GM19395 (cell line): Measurements from ENCODE around the gene SNTG2.
A peak's percentile ranks its signal among the peaks of the same experiment; 100 is the strongest.

Experiments
- ATAC-seq: cut with Tn5 transposase; IDR thresholded peaks from one replicate; pipeline ENCODE4 v1.9.1; 2021; ENCODE audit warnings: mild to moderate bottlenecking, moderate library complexity; ENCODE audit not compliant: unreplicated experiment

SNTG2 gene

GRCh38 chr2:987789-988188 lies 37.1 kb downstream of the SNTG2 start:
- ATAC-seq = no peak

- ATAC-seq = no peak
These were observed 39.3 kb downstream of the SNTG2 start for GRCh38 chr2:989781-990467.

- ATAC-seq = no peak
These were observed 40.3 kb downstream of the SNTG2 start for GRCh38 chr2:990970-991369.

- no peak for ATAC-seq
These were observed 51.7 kb downstream of the SNTG2 start for GRCh38 chr2:1002350-1002749.

- no peak for ATAC-seq
These were observed 53.7 kb downstream of the SNTG2 start for GRCh38 chr2:1004398-1004797.

GRCh38 chr2:1010415-1010930 lies 59.8 kb downstream of the SNTG2 start:
- ATAC-seq = no peak

GRCh38 chr2:1011006-1011405 lies 60.4 kb downstream of the SNTG2 start:
- no peak for ATAC-seq

- no peak for ATAC-seq
These were observed 61.3 kb downstream of the SNTG2 start for GRCh38 chr2:1011985-1012384.

GRCh38 chr2:1014802-1015201 lies 64.2 kb downstream of the SNTG2 start:
- no peak for ATAC-seq

GRCh38 chr2:1016500-1016899 lies 65.9 kb downstream of the SNTG2 start:
- ATAC-seq = no peak

GRCh38 chr2:1017827-1018226 lies 67.2 kb downstream of the SNTG2 start:
- ATAC-seq = no peak

- no peak for ATAC-seq
These were observed 69.6 kb downstream of the SNTG2 start for GRCh38 chr2:1020206-1020605.

- ATAC-seq = no peak
These were observed 71.5 kb downstream of the SNTG2 start for GRCh38 chr2:1022178-1022577.

- ATAC-seq = no peak
These were observed 74.3 kb downstream of the SNTG2 start for GRCh38 chr2:1024981-1025380.

GRCh38 chr2:1026141-1026540 lies 75.5 kb downstream of the SNTG2 start:
- ATAC-seq = no peak

- no peak for ATAC-seq
These were observed 78.2 kb downstream of the SNTG2 start for GRCh38 chr2:1028831-1029230.

GRCh38 chr2:1032030-1032429 lies 81.4 kb downstream of the SNTG2 start:
- ATAC-seq = no peak

GRCh38 chr2:1033069-1033468 lies 82.4 kb downstream of the SNTG2 start:
- ATAC-seq = no peak

- ATAC-seq = no peak
These were observed 86.4 kb downstream of the SNTG2 start for GRCh38 chr2:1037066-1037465.

- no peak for ATAC-seq
These were observed 88.9 kb downstream of the SNTG2 start for GRCh38 chr2:1039549-1039948.

- ATAC-seq = no peak
These were observed 90.6 kb downstream of the SNTG2 start for GRCh38 chr2:1041012-1041805.

GRCh38 chr2:1045109-1045508 lies 94.5 kb downstream of the SNTG2 start:
- ATAC-seq = peak; percentile 88
